Effector memory CD4-positive, alpha-beta T cell (primary cell): ENCODE results near the gene UTP14C.
A peak's percentile ranks its signal among the peaks of the same experiment; 100 is the strongest.

ENCODE experiments used
- DNase-seq, 3 donors: peaks; one replicate each; pipeline ENCODE4 v3.0.0-alpha.2; 2020
- H3K27ac ChIP-seq: 2 replicates; pipeline ENCODE4 v1.7.0; 2013; ENCODE audit warnings: mild to moderate bottlenecking, low read length, moderate library complexity; ENCODE audit not compliant: insufficient read depth, poor library complexity, severe bottlenecking
- H3K27me3 ChIP-seq: replicated peaks from 2 replicates; pipeline ENCODE4 v1.7.0; 2013; ENCODE audit warnings: mild to moderate bottlenecking, low read length; ENCODE audit not compliant: insufficient read depth, control insufficient read depth, poor library complexity, severe bottlenecking
- H3K36me3 ChIP-seq: 2 replicates; pipeline ENCODE4 v1.7.0; 2013; ENCODE audit warnings: mild to moderate bottlenecking, low read length, moderate library complexity; ENCODE audit not compliant: control insufficient read depth, insufficient read depth
- H3K4me1 ChIP-seq: 2 replicates; pipeline ENCODE4 v1.7.0; 2013; ENCODE audit warnings: low read length, mild to moderate bottlenecking; ENCODE audit not compliant: control insufficient read depth, insufficient read depth, poor library complexity, severe bottlenecking
- H3K4me3 ChIP-seq: 2 replicates; pipeline ENCODE4 v1.7.0; 2013; ENCODE audit warnings: low read length, low read depth, mild to moderate bottlenecking; ENCODE audit not compliant: insufficient read depth, poor library complexity, severe bottlenecking
- H3K9me3 ChIP-seq: 2 replicates; pipeline ENCODE4 v1.7.0; 2013; ENCODE audit warnings: mild to moderate bottlenecking, low read length, moderate library complexity; ENCODE audit not compliant: control insufficient read depth

UTP14C gene

DNA sequence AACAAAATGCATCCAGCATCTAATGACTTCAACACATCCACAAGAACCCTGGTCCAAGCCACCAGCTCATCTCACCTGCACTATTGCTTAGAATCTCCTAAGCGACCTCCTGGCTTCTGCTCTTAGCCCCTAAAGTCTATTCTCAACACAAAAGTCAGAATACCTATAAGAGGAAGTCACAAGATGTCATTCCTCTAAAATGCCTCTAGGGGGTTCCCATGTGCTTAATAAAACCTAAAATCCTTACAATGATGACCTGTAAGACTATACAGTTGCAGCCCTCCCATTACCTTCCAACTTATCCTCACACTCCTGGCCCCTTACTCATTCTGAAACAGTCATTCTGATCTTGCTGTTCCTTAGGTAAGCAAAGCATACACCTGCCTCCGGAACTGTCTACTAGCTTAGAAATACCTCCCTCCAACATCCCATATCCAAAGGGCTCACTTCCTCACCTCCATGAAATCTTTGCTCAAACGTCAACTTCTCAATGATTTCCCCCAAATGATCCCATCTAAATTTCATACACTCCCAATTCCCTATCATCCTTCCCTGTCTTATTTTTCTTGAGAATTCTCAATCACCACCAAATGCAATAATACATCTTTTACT, 23.3 kb upstream of the UTP14C start:
- no peaks in the 10 kb centered on the region for H3K9me3 ChIP-seq
- H3K36me3 ChIP-seq: no peaks in the 10 kb centered on the region
- no peaks in the 10 kb centered on the region for H3K4me1 ChIP-seq
- no peak overlapping the region for H3K4me3 ChIP-seq
- H3K27me3 ChIP-seq: no peaks in the 10 kb centered on the region
- no peak overlapping the region for H3K27ac ChIP-seq
- no peak for DNase-seq

DNA sequence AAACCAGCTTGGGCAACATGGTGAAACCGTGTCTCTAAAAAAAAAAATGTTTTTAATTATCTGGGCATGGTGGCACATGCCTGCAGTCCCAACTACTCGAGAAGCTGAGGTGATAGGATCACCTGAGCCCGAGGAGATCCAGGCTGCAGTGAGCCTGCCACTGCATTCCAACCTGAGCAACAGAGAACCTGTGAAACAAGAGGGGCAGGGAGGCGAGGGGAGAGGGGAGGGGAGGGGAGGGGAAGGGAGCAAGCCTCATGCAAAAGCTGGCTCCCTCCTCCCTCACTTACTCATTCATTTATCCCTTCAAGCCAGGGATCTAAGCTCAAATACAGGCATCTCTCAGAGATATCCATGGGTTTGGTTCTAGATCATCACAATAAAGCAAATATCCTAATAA, 22.1 kb upstream of the UTP14C start:
- no peak for DNase-seq
- Histone ChIP-seq H3K36me3 (no peaks in the 10 kb centered on the region), H3K4me1 (no peaks in the 10 kb centered on the region), H3K27ac (no peak overlapping the region), H3K9me3 (no peaks in the 10 kb centered on the region), H3K4me3 (no peak overlapping the region), H3K27me3 (no peaks in the 10 kb centered on the region)

DNA sequence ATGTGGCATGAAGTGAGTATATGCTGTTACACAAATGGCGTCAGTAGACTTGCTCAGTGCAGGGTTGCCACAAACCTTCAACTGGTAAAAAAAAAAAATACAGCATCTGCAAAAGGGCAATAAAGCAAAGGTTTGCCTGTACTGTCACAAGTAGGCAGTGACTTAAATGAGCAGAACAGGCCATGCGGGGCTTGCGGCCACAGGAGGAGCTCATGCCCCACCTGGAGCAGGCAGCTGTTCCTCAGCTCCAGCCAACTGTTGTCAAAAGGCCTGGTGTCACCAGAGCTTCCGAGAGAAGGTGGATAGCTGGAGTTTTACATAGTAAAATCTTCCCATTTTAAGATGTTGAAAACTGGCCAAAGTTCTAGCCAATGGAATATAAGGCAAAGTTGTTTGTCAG, 20.9 kb upstream of the UTP14C start:
- no peak for DNase-seq
- Histone ChIP-seq H3K4me3 (no peak overlapping the region), H3K4me1 (no peaks in the 10 kb centered on the region), H3K27ac (no peak overlapping the region), H3K27me3 (no peaks in the 10 kb centered on the region), H3K36me3 (no peaks in the 10 kb centered on the region), H3K9me3 (no peaks in the 10 kb centered on the region)

DNA sequence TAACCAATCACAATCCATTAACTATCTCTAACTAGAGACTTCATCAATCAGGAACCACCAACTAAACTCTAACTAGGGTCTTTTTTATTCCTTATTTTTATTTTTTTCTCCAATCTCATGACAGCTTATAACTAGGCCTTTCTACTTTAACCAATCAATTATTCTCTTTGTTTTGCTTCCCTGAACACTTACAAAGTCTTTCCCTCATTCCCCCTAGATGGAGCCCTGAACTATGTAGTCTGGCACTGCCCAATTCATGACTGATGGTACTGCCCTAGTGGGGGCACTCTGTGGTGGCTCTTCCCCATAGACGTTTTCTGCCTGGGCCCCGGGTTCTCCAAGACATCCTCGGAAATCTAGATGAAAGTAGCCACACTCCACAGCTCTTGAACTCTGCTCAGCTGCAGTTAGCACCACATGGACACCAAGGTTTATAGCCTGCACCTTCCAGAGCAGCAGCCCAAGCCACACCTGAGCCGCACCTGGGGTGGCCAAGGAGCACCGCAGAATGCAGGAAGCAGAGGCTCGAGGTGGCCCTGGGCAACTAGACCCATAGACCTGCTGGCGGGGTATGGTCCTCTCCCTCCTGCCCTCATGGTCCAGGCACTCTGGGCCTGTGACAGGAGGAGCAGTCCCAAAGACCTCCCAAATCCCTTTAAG, 19.9 kb upstream of the UTP14C start:
- H3K9me3 ChIP-seq: no peaks in the 10 kb centered on the region
- H3K4me1 ChIP-seq: no peaks in the 10 kb centered on the region
- H3K27me3 ChIP-seq: no peaks in the 10 kb centered on the region
- no peaks in the 10 kb centered on the region for H3K36me3 ChIP-seq
- H3K4me3 ChIP-seq: no peak overlapping the region
- H3K27ac ChIP-seq: no peak overlapping the region
- no peak for DNase-seq

DNA sequence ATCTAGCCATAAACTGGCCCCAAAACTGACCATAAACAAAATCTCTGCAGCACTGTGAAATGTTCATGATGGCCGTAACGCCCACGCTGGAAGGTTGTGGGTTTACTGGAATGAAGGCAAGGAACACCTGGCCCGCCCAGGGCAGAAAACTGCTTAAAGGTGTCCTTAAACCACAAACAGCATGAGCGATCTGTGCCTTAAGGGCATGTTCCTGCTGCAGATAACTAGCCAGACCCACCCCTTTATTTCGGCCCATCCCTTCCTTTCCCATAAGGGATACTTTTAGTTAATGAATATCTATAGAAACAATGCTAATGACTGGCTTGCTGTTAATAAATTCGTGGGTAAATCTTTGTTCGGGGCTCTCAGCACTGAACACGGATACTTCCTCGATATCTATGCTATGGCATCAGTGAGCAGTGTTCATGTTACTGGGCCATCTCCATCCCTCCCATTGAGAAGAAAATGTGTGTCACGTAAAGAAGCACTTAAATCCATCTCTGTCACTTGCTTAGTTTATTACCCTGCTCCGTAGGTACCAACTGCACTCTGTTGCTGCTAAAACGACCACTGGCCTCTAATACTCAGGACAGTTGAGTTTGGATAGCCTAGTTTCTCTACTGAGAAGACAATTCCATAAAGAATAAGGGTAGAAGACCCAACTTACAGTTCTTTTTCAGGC, 18.5 kb upstream of the UTP14C start:
- DNase-seq: no peak
- H3K27ac ChIP-seq: no peak overlapping the region
- H3K9me3 ChIP-seq: no peaks in the 10 kb centered on the region
- H3K4me1 ChIP-seq: peaks cover 3% of the 10 kb centered on the region
- no peak overlapping the region for H3K4me3 ChIP-seq
- H3K27me3 ChIP-seq: no peaks in the 10 kb centered on the region
- no peaks in the 10 kb centered on the region for H3K36me3 ChIP-seq

DNA sequence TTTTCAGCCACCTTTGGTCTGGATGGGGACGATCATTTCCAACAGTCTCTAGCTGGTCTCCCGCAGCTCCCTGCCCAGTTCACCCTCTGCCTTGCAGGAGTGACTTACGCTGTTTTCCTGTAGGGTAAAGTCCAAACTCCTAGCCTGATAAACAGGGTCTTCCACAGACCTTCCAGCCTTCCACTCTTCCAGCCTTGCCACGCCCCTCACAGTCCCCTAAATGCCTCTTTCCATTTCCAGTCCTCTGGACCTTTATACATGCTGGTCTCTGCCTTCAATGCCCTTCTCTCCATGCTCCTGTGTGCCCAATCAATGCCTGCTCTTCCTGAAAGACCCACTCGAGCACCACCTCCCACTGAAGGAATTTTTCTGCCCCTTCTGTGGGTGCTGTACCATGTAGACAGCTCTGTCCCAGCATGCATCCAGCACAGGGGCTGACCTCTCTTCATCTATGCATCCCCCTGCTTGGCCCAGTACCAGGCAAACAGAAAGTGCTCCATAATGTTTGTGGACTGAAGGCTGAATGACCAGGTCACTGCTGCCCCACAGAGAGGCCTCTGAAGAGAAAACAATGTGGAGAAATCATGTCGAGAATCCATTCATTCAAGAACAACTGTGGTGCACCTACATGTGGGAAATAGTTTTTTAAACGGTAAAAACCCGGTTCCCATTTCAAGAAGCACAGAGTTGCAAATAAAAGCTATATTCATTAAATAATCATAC, 17.8 kb upstream of the UTP14C start:
- H3K27me3 ChIP-seq: no peaks in the 10 kb centered on the region
- DNase-seq: no peak
- H3K36me3 ChIP-seq: no peaks in the 10 kb centered on the region
- no peak overlapping the region for H3K27ac ChIP-seq
- peaks cover 5% of the 10 kb centered on the region for H3K4me1 ChIP-seq
- H3K4me3 ChIP-seq: no peak overlapping the region
- H3K9me3 ChIP-seq: no peaks in the 10 kb centered on the region

DNA sequence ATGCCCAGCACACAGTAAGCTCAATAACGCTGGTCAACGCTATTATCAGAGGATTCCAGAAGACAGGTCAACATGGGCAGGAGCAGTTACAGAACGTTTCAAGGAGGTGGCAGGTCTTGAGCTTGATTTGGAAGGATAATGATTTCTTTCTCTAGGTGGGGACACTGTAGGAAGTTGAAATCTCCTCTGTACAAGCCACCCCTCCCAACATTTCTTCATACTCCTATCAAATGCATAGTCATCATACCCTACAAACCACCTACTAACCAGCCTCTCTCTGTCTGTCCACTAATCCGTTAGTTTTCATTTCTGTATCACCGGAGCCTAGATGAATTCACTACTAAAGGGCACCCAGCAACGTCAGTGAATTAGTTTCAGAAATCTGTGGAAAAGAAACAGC, 14.5 kb upstream of the UTP14C start:
- peaks cover 11% of the 10 kb centered on the region for H3K4me1 ChIP-seq
- H3K36me3 ChIP-seq: no peaks in the 10 kb centered on the region
- no peaks in the 10 kb centered on the region for H3K27me3 ChIP-seq
- no peaks in the 10 kb centered on the region for H3K9me3 ChIP-seq
- no peak overlapping the region for H3K4me3 ChIP-seq
- DNase-seq: no peak
- H3K27ac ChIP-seq: no peak overlapping the region

DNA sequence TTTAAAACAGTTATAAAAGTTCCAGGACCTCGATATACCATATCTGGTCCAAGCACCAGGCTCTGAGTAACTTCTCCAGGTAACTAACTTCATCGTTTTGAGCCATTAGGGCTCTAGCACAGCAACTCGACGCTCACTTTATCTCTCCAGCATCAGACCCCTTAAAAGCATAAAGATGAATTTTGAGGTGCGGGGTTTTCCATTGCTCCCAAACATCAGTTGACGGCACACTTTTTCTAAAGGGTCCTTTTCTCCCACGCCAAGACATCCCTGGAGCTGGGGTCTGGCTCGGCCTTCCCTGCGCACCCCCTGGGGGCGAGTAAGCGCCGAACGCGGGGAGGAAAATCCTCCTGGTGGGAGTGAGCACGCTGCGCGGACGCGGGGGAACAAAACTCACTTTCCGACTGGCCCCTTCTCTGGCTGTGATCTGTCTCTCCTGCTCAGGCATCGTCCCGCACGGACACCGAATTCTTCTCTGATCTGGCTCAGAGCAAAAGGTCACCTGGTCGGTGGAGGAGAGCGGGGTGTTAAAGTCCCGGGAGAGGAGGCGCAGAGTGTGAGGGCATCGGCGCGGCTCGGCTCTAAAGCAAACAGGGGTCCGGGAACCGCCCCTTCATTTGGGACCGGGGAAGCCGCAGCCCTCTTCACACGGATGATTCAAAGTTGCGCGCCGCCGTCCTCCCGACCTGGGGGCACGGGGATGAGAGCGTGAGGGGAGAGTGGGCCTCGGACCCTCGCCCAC, 13.4 kb upstream of the UTP14C start, which contains the start of gene ATP7B:
ATP7B (minus strand) TSS at position 561 of the 742 bp plus-strand sequence; CDS start at position 448, 113 bp downstream.
- Histone ChIP-seq H3K4me3 (peak within 1 kb of the TSS; percentile 94), H3K27me3 (no peaks in the 10 kb centered on the region), H3K27ac (peak within 1 kb of the TSS; percentile 75), H3K4me1 (peaks cover 11% of the 10 kb centered on the region), H3K36me3 (no peaks in the 10 kb centered on the region), H3K9me3 (no peaks in the 10 kb centered on the region)
- peak in 1 of 3 donors; percentile 1 for DNase-seq

DNA sequence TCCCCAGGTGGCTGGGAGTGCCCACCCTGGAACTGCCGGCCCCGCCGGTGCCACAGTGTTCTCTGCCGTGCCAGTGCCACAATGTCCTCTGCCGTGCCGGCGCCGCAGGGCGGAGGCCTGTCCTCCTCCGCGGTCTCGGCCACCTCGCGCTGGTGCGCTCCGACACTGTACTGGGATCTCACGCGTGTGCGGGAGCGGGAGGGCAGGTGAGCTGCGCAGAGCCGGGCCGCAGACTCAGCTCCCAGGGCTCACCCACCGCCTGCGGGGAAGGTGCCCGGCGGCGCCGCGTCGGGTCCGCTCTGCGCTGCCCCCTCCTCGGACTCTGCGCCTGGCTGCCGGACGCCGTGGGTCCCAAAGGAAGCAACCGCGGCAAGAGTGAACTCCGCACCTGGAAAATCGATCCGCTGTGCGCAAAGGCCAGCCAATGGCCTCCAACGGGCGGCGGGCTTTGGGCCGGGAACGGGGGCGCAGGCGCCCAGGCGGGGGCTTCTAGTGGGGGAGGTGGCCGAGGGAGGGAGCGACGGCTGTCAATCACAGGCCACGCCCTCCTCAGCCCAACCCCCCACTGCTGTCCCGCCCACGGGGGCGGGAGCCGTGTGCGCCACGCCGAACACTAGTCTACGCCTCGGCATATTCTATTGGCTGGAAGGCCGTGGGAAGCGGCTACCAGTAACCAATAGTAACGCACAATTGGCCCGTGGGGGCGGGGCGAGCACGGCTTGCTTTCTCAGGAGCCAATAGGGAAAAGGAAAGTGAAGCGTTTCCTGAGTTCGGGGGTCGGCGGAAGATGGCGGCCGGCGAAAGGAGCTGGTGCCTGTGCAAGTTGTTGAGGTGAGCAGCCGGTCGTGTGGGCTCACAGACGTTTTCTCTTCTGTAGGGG, 12.6 kb upstream of the UTP14C start, which contains the start of gene ALG11:
ALG11 (plus strand) TSS at position 767 of the 880 bp plus-strand sequence; CDS start at position 788, 21 bp downstream.
- H3K4me3 ChIP-seq: peak within 1 kb of the TSS; percentile 94
- DNase-seq: peak; percentile 98 to 99 (median 99)
- peak within 1 kb of the TSS; percentile 75 for H3K27ac ChIP-seq
- peaks cover 11% of the 10 kb centered on the region for H3K4me1 ChIP-seq
- no peaks in the 10 kb centered on the region for H3K27me3 ChIP-seq
- H3K9me3 ChIP-seq: no peaks in the 10 kb centered on the region
- peaks cover 4% of the 10 kb centered on the region for H3K36me3 ChIP-seq
